Osteocyte (in vitro differentiated cells): Measurements from ENCODE around the gene SNCG. TPM values are rescaled to one million over a fixed set of nuclear protein-coding genes. Genes with fewer than 3 reads are reported as not detected.
A peak's percentile ranks its signal among the peaks of the same experiment; 100 is the strongest.

Source experiments
- DNase-seq: peaks from one replicate; pipeline ENCODE4 v3.0.0; 2021; ENCODE audit warnings: mixed read lengths; ENCODE audit not compliant: unreplicated experiment; ENCODE audit errors: extremely low spot score
- H3K27ac Mint-ChIP-seq: one replicate; pipeline ENCODE4 v1.8.0; 2021; ENCODE audit warnings: mild to moderate bottlenecking, mixed read lengths; ENCODE audit not compliant: unreplicated experiment
- H3K27me3 Mint-ChIP-seq: one replicate; pipeline ENCODE4 v1.8.0; 2021; ENCODE audit warnings: mixed read lengths; ENCODE audit not compliant: unreplicated experiment
- H3K36me3 Mint-ChIP-seq: one replicate; pipeline ENCODE4 v1.8.0; 2021; ENCODE audit warnings: mixed read lengths; ENCODE audit not compliant: unreplicated experiment
- H3K4me1 Mint-ChIP-seq: one replicate; pipeline ENCODE4 v1.8.0; 2021; ENCODE audit warnings: mixed read lengths; ENCODE audit not compliant: unreplicated experiment
- H3K4me3 Mint-ChIP-seq: one replicate; pipeline ENCODE4 v1.8.0; 2021; ENCODE audit warnings: mild to moderate bottlenecking, moderate library complexity, mixed read lengths; ENCODE audit not compliant: unreplicated experiment
- H3K9me3 Mint-ChIP-seq: one replicate; pipeline ENCODE4 v1.8.0; 2021; ENCODE audit warnings: mixed read lengths; ENCODE audit not compliant: unreplicated experiment
- CTCF ChIP-seq: fragments of 200-600 bp; sonication (generic); IDR thresholded peaks from 2 replicates; pipeline ENCODE4 v1.5.0; 2021; ENCODE audit warnings: antibody characterized with exemption, mild to moderate bottlenecking, moderate library complexity
- total RNA-seq: library from RNA; stranded (reverse); gene quantifications from 2 replicates; pipeline ENCODE4 v1.2.1, GENCODE V29; 2021

The SNCG gene
- total RNA-seq, 1 donor from 2014 or later, result not detected

GRCh38 chr10:86958901-86959736, 720 bp downstream of the SNCG start:
- H3K27ac Mint-ChIP-seq, result peak overlapping the region; percentile 75
- no peak for DNase-seq
- H3K4me1 Mint-ChIP-seq, result peaks cover 48% of the 10 kb centered on the region
- TF ChIP-seq CTCF, result no peak
- H3K4me3 Mint-ChIP-seq, result no peak overlapping the region
- no peaks in the 10 kb centered on the region for H3K9me3 Mint-ChIP-seq
- no peaks in the 10 kb centered on the region for H3K36me3 Mint-ChIP-seq
- no peaks in the 10 kb centered on the region for H3K27me3 Mint-ChIP-seq

GRCh38 chr10:86959737-86960002, 1.3 kb downstream of the SNCG start:
- DNase-seq, result no peak
- Mint-ChIP-seq H3K9me3 (no peaks in the 10 kb centered on the region), H3K4me1 (peaks cover 42% of the 10 kb centered on the region), H3K27ac (no peak overlapping the region), H3K36me3 (no peaks in the 10 kb centered on the region), H3K4me3 (no peak overlapping the region), H3K27me3 (no peaks in the 10 kb centered on the region)
- no peak for TF ChIP-seq CTCF

- TF ChIP-seq CTCF, result peak; percentile 61
- H3K27ac Mint-ChIP-seq, result no peak overlapping the region
- no peak overlapping the region for H3K4me3 Mint-ChIP-seq
- DNase-seq, result no peak
- H3K27me3 Mint-ChIP-seq, result no peaks in the 10 kb centered on the region
- no peaks in the 10 kb centered on the region for H3K9me3 Mint-ChIP-seq
- H3K4me1 Mint-ChIP-seq, result peaks cover 37% of the 10 kb centered on the region
- H3K36me3 Mint-ChIP-seq, result no peaks in the 10 kb centered on the region
Measured at GRCh38 chr10:86960003-86960862, 1.8 kb downstream of the SNCG start.

- no peak for DNase-seq
- Mint-ChIP-seq H3K36me3 (no peaks in the 10 kb centered on the region), H3K27me3 (no peaks in the 10 kb centered on the region), H3K4me1 (peaks cover 33% of the 10 kb centered on the region), H3K27ac (no peak overlapping the region), H3K9me3 (no peaks in the 10 kb centered on the region), H3K4me3 (no peak overlapping the region)
- no peak for TF ChIP-seq CTCF
Measured at GRCh38 chr10:86960863-86961434, 2.5 kb downstream of the SNCG start.
